ENCODE measurements around the gene PI4KA. TPM values are rescaled to one million over a fixed set of nuclear protein-coding genes. Genes with fewer than 3 reads are reported as not detected.

Gene PI4KA
- total RNA-seq, 4 donors from 2014 or later, result 85.0 to 127 (median 101) TPM

- no peaks in the 10 kb centered on the region for H3K9me3 ChIP-seq
- no peaks in the 10 kb centered on the region for H3K27me3 ChIP-seq
- TF ChIP-seq CTCF (IDR thresholded peaks at IDR 0.05) (no peak), POLR2A (IDR thresholded peaks at IDR 0.05) (no peak)
- intact Hi-C loops (cut with DNase I), result no loop called here
- H3K4me3 ChIP-seq (replicated peaks in 1 of 3), result no peak overlapping the region
- WGBS, 2 donors, result 77 to 86% methylated on average over 10 to 13 of the region's 13 CpGs
- DNase-seq, result no peak
- H3K4me1 ChIP-seq, result no peaks in the 10 kb centered on the region
- H3K36me3 ChIP-seq, result peaks cover 24 to 36% of the 10 kb centered on the region in 2 donors
- H3K27ac ChIP-seq, result no peak overlapping the region
These were observed 94.8 kb downstream of the PI4KA start for GRCh38 chr22:20763630-20764470.

- H3K4me1 ChIP-seq, result no peaks in the 10 kb centered on the region
- no peaks in the 10 kb centered on the region for H3K9me3 ChIP-seq
- no peak for DNase-seq
- intact Hi-C loops (cut with DNase I), result no loop called here
- peaks cover 24 to 41% of the 10 kb centered on the region in 2 donors for H3K36me3 ChIP-seq
- no peak overlapping the region for H3K4me3 ChIP-seq (replicated peaks in 1 of 3)
- H3K27ac ChIP-seq, result no peak overlapping the region
- no peaks in the 10 kb centered on the region for H3K27me3 ChIP-seq
- no peak for TF ChIP-seq CTCF (IDR thresholded peaks at IDR 0.05)
- TF ChIP-seq POLR2A (IDR thresholded peaks at IDR 0.05), result no peak
- WGBS, 2 donors, result 83 to 85% methylated on average over 7 of the region's 7 CpGs
These were observed 96.3 kb downstream of the PI4KA start for GRCh38 chr22:20762233-20762796.

- 93 to 94% methylated on average over 2 of the region's 2 CpGs for WGBS, 2 donors
- no peak overlapping the region for H3K4me3 ChIP-seq (replicated peaks in 1 of 3)
- no peaks in the 10 kb centered on the region for H3K9me3 ChIP-seq
- no peak overlapping the region for H3K27ac ChIP-seq
- no peak for DNase-seq
- H3K4me1 ChIP-seq, result no peaks in the 10 kb centered on the region
- H3K27me3 ChIP-seq, result no peaks in the 10 kb centered on the region
- intact Hi-C loops (cut with DNase I), result no loop called here
- no peak for TF ChIP-seq POLR2A (IDR thresholded peaks at IDR 0.05)
- no peak for TF ChIP-seq CTCF (IDR thresholded peaks at IDR 0.05)
- H3K36me3 ChIP-seq, result peaks cover 24 to 41% of the 10 kb centered on the region in 2 donors
These were observed 97.1 kb downstream of the PI4KA start for GRCh38 chr22:20761536-20761935.

- intact Hi-C loops (cut with DNase I), result no loop called here
- H3K27me3 ChIP-seq, result no peaks in the 10 kb centered on the region
- no peak overlapping the region for H3K4me3 ChIP-seq (replicated peaks in 1 of 3)
- no peak overlapping the region for H3K27ac ChIP-seq
- no peaks in the 10 kb centered on the region for H3K9me3 ChIP-seq
- H3K36me3 ChIP-seq, result peaks cover 22 to 38% of the 10 kb centered on the region in 2 donors
- no peak for DNase-seq
- TF ChIP-seq CTCF (IDR thresholded peaks at IDR 0.05) (no peak), POLR2A (IDR thresholded peaks at IDR 0.05) (no peak)
- no peaks in the 10 kb centered on the region for H3K4me1 ChIP-seq
- WGBS, 2 donors, result 94 to 98% methylated on average over 2 of the region's 2 CpGs
These were observed 98.5 kb downstream of the PI4KA start for GRCh38 chr22:20760084-20760483.

- 97 to 100% methylated on average over 2 of the region's 2 CpGs for WGBS, 2 donors
- H3K4me1 ChIP-seq, result no peaks in the 10 kb centered on the region
- H3K4me3 ChIP-seq (replicated peaks in 1 of 3), result no peak overlapping the region
- TF ChIP-seq POLR2A (IDR thresholded peaks at IDR 0.05), result no peak
- no peak for TF ChIP-seq CTCF (IDR thresholded peaks at IDR 0.05)
- DNase-seq, result no peak
- intact Hi-C loops (cut with DNase I), result no loop called here
- H3K27ac ChIP-seq, result no peak overlapping the region
- no peaks in the 10 kb centered on the region for H3K27me3 ChIP-seq
- no peaks in the 10 kb centered on the region for H3K9me3 ChIP-seq
- peaks cover 9 to 24% of the 10 kb centered on the region in 2 donors for H3K36me3 ChIP-seq
These were observed 99.9 kb downstream of the PI4KA start for GRCh38 chr22:20758688-20759087.
